Limb (tissue), 2 donors: Measurements from ENCODE around the gene CLDN25.

Source experiments
- DNase-seq, 2 donors: peaks; one replicate each; pipeline ENCODE4 v3.0.0-alpha.2; 2016; ENCODE audit errors: extremely low spot score in 2 of 2

Gene CLDN25

DNA sequence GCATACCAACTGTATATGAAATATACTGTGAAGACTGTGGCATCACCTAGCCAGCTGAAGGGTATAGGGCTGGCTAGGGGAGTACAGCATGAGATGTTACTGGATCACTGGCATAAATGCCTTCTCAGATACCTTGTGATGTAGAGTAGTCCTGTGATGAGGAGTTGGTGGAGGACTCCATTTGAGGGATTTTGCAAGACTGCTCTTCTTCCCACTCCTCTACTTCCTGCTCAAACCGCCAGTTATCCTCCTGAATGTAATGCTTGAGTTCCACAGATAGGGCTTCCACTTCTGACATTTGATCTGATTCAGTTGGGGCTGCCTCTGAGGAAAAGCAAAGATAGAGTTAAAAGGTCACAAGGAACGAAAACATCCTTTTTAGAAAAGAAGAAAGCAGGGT lies 29.3 kb downstream of the CLDN25 start:
- no peak for DNase-seq

DNA sequence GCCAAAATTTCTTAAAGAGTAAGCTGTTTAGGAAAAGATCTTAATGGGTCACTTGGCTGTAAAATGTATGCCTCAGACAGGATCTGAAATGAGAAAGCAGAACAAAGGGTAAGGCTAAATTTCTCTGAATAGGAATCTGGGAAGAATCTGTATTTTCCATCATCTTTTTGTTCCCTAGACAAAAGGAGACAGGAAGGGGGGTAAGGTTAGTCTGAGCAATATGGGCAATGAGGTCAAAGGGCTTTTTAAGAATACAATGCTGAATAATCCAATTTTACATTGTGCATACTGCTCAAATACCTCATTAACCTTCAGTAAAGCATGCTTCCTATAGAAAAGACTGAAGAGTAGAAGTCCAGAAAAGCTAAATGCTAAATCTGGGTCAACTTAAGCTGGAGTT lies 34.6 kb downstream of the CLDN25 start:
- no peak for DNase-seq

GRCh38 chr11:113817162-113817561 lies 37.6 kb downstream of the CLDN25 start:
- no peak for DNase-seq

DNA sequence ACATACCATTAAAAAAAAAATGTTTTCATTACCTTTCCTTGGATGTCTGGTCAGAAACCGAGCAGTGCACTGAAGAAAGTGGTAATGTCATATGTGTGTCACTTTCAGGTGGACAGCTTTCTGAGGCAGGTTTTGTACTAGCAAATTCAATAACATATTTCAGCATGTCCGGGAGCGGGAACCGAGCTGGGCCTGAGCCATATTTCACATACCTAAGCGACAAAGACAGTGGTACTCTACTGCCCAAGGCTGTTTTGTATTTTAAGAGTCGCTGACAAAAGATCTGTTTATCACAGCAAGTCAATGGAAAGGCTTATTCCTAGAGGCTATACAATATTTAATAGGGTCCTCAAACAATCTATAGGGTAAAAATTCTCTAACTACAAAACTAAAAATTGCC lies 38.0 kb downstream of the CLDN25 start:
- DNase-seq, result no peak

- DNase-seq, result no peak
Measured at GRCh38 chr11:113818426-113818825, 38.8 kb downstream of the CLDN25 start.

DNA sequence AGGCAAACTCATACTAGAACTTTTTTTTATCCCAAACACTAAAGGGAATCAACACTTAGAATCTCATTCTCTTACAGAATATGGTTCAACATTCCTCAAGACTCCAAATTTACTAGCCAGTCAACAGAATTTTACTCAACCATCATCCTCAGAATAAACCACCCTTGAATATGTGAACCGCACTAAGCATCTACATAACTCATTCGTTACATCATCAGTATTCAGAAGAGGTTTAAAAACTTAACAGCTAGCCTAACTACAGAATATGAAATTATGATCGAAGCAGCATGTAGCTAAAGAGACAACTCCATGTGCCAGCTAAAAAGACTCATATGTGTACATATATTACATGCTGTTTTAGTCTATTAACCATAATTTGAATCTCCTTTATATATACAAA lies 47.9 kb downstream of the CLDN25 start:
- DNase-seq, result no peak

DNA sequence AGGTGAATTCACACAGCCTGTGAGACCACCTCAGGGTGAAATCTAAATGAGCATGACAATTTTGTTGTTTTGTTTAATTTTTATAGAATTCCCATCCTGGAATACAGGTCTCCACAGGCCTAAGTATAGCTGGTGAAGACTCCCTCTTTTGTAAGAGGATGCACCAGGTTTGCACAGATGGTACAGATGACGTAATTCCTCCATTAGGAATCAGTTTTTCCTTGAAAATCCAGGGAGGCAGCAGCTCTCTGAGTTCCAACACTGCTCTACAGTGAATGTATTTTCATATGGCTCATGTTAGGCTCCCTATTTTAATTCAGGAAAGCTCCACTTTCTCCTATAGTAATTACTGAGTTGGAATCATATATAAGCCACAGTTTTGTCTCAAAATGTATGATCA lies 48.6 kb downstream of the CLDN25 start:
- no peak for DNase-seq

DNA sequence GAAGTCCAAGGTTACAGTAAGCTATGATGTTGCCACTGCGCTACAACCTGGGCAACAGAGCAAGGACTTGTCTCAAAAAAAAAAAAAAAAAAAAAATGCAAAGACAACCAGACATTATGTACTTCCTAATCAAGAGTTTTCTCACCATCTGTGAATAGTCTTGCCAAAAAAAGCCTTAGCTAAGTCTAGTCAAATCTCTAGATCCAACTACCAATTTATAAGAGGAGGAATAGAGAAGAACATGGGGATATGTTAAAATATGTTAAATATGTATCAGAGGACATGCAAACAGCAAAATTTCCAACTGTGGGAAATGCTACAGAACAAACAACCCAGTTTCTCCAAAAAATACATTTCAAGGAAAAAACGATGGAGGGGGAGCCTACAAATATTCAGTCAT lies 50.2 kb downstream of the CLDN25 start:
- DNase-seq, result no peak
